Activated T-cell treated with anti-CD3 and anti-CD28 coated beads, Interleukin-2, amount 50 U/mL, for 48 hours (primary cell): ENCODE data around the gene TM4SF4.
"Not testable (repeated sequence)": the region's sequence is repeated elsewhere in the genome, so short reads cannot be mapped to it uniquely, and the experiment has no call there.

Experiments used
- DNase-seq, 2 experiments: peaks; one replicate each; pipeline ENCODE4 v3.0.0-alpha.2; 2020

Gene TM4SF4

GRCh38 chr3:149474250-149474817 lies at the start of gene TM4SF4:
Gene TM4SF4 (plus strand): TSS chr3:149474697. CDS start chr3:149474878, 181 bp downstream.
- no peak for DNase-seq

DNA sequence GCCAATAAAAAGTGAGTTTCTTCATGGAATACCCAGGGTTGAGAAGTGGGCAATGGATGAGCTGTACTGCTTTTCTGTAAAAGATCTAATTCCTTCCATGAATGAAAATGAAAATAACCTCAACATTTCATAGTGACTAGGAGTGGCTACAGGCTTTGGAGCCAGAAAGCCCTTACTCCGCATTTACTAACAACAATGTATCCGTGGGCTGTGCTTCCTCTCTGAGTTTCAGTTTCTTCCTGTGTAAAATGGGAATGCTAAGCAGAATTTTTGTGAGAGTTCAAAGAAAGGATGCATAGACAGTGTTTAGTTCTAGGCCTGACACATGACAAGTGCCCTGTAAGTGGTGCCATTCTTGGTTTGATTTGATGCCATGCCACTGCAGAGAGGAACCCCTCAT lies 49.6 kb upstream of the TM4SF4 start:
- no peak for DNase-seq

DNA sequence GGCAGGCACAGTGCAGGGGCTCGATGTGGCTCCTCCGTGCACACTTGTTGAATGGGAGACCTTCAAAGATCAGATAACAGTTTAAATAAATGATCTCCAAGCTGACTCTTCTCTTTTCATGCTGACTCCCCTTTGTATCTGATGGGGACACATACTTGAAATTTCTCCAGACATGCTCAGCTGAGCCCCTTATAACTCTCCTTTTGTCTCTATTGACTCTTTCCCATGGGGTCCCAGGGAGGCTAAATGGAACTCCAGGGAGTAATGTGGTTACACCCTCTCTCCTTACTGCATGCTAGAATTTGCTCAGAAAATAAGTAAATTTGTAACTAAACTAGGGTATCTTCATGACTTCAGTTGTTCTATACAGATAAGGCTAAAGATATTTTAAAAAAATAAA lies 48.2 kb upstream of the TM4SF4 start:
- no peak for DNase-seq

DNA sequence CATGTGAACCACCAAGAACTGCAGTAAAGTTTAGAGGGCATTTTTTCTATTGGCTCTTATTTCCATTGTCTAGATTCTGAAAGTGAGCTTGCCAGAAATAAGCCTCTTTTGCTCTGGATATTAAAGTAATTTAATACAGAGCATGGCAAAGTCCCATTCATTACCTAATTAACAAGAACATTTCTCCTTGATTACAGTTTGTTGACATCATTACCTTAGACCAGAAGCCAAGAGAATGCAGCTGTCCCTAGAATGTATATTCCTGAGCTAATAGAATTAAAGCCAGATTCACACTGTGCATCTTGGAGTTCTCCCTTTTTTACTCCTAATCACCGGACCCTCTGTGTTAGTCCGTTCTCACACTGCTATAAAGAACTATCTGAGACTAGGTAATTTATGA lies 46.4 kb upstream of the TM4SF4 start:
- no peak for DNase-seq

GRCh38 chr3:149430216-149430615 lies 44.3 kb upstream of the TM4SF4 start:
- DNase-seq: no peak

GRCh38 chr3:149432149-149432548 lies 42.3 kb upstream of the TM4SF4 start:
- no peak for DNase-seq

GRCh38 chr3:149435996-149436885 lies 38.3 kb upstream of the TM4SF4 start:
- no peak for DNase-seq

GRCh38 chr3:149437286-149437685 lies 37.2 kb upstream of the TM4SF4 start:
- no peak for DNase-seq

- DNase-seq: no peak
Measured at GRCh38 chr3:149437710-149438109, 36.8 kb upstream of the TM4SF4 start.

DNA sequence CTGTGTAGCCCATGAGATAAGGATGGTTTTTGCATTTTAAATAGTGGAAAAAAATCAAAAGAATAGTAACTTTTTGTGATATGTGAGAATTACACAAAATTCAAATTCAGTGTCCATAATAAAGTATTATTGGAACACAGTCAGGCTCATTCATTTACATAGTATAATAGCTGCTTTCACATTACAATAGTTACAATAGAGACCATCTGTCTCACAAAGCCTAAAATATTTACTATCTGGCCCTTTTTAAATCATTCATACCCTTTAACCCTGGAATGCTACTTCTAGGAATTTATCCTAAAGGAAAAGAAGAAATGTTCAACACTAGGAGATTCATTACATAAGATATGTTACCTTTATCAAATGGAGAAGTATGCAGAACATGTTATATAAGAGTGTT lies 35.5 kb upstream of the TM4SF4 start:
- DNase-seq: no peak

- DNase-seq: no peak
Measured at GRCh38 chr3:149441642-149442041, 32.9 kb upstream of the TM4SF4 start.

- no peak for DNase-seq
Measured at GRCh38 chr3:149442043-149442442, 32.5 kb upstream of the TM4SF4 start.

DNA sequence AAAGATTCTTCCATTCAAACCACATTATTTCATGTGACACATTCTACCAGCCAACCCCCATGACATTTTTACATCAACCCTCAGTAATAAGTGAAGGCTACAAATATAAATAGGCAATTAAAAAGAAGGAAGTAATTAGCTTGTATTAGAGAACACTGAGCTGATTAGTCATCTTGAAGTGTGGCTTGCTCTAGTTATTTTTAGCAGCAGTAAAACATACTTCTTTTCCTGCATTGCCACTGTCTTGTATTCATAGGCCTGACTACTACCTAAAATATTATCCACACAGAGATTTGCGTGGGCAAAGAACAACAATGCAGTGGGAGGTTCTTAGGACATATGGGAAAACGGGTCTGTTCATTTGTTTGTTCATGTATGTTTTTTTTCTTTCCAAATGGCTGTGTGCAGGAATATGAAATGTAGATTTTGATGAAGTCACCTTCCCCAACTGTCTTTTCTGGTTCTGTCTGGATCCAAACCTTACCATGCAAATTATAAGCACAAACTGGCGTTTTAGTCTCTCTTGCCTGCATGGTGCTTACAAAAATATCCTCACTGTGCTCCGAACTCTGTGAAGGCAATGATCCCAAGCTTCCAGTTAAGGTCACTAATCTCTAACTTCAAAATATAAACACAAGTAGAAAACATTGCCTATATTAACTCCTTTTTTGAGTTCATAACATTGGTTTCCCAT lies 31.5 kb upstream of the TM4SF4 start:
- DNase-seq: no peak

DNA sequence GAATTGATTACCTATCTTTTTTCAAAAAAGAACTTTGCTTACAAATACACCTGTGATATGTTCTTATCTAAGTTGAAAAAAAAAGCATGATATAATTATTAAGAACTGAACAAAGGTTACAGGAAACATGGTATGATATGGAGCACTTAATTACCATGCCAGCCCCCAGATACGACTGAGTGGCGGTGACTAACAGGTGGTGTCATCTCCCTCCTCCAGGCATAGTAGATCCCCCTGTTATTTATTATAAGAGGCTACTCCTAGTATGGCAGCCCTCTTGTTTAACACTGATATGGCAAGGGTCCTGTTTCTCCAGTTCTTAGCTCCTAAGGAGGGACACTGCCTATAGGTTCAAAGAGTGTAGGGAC lies 31.0 kb upstream of the TM4SF4 start:
- DNase-seq: no peak

DNA sequence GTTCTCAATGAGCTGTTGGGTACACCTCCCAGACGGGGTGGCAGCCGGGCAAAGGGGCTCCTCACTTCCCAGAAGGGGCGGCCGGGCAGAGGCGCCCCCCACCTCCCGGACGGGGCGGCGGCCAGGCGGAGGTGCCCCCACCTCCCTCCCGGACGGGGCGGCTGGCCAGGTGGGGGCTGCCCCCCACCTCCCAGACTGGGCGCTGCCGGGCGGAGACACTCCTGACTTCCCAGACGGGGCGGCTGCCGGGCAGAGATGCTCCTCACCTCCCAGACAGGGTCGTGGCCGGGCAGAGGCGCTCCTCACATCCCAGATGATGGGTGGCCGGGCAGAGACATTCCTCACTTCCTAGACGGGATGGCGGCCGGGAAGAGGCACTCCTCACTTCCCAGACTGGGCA lies 29.6 kb upstream of the TM4SF4 start:
- DNase-seq: not testable (repeated sequence)

GRCh38 chr3:149448331-149448831 lies 26.1 kb upstream of the TM4SF4 start:
- no peak for DNase-seq

GRCh38 chr3:149449182-149449581 lies 25.3 kb upstream of the TM4SF4 start:
- DNase-seq: no peak

- no peak for DNase-seq
Measured at GRCh38 chr3:149449799-149450198, 24.7 kb upstream of the TM4SF4 start.

DNA sequence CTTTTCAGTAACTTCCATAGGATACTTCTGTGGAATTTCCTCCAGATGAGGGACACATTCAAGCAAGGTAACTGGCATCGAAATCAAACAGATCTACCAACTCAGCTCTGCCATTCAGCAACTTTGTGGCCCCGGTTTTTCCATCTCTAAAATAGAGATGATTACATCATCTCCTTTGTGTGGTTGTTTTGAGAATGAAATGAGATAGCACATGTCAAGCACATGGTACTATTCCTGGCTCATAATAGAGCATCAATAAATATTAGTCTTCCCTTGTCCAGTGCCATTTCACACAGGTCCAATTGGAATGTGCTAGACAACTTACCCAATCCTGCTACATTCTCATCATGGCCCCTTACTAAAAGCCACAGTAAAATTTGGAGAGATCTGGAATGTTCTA lies 24.2 kb upstream of the TM4SF4 start:
- no peak for DNase-seq

DNA sequence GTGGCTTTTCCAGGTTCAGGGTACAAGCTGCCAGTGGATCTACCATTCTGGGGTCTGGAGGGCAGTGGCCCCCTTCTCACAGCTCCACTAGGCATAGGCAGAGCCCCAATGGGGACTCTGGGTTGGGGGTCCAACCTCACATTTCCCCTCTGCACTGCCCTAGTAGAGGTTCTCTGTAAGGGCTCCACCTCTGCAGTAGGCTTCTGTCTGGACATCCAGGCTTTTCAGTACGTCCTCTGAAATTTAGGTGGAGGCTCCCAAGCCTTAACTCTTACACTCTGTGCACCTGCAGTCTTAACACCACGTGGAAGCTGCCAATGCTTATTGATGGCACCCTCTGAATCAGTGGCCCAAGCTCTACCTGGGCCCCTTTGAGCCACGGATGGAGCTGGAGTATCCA lies 22.5 kb upstream of the TM4SF4 start:
- DNase-seq: no peak

DNA sequence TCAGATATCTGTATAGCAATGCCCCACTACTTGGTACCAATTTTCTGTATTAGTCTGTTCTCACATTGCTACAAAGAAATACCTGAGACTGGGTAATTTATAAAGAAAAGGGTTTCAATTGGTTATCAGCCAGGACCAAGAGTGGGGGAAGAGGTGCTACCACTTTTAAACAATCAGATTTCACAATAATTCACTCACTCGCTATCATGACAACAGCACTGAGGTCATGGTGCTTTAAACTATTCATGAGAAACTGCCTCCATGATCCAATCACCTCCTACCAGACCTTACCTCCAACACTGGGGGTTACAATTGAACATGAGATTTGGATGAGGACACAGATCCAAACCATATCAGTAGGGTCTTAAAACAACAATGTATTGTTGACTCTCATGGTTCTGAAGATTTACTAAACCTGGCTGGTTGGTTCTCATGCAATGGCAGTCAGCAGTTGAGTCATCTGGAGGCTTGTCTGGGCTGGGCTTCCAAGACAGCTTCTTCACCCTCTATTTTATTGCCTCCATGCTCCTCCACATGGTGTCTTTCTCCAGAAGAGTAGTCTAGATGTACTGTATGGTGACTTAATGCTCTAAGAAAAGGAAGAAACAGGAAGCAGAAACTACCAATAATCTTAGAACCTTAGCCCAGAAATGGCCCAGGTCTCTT lies 21.2 kb upstream of the TM4SF4 start:
- no peak for DNase-seq

- no peak for DNase-seq
Measured at GRCh38 chr3:149454746-149455145, 19.8 kb upstream of the TM4SF4 start.

- DNase-seq: no peak
Measured at GRCh38 chr3:149455366-149455765, 19.1 kb upstream of the TM4SF4 start.
